HUDEP-2 (cell line): ENCODE data around the gene STS.

Experiments used
- DNase-seq, 76 experiments: peaks; one replicate each; lab custom pipeline; 2025; ENCODE audit not compliant: unreplicated experiment in 76 of 76; lab: John Stamatoyannopoulos, UW

The STS gene, protein sequence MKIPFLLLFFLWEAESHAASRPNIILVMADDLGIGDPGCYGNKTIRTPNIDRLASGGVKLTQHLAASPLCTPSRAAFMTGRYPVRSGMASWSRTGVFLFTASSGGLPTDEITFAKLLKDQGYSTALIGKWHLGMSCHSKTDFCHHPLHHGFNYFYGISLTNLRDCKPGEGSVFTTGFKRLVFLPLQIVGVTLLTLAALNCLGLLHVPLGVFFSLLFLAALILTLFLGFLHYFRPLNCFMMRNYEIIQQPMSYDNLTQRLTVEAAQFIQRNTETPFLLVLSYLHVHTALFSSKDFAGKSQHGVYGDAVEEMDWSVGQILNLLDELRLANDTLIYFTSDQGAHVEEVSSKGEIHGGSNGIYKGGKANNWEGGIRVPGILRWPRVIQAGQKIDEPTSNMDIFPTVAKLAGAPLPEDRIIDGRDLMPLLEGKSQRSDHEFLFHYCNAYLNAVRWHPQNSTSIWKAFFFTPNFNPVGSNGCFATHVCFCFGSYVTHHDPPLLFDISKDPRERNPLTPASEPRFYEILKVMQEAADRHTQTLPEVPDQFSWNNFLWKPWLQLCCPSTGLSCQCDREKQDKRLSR

DNA sequence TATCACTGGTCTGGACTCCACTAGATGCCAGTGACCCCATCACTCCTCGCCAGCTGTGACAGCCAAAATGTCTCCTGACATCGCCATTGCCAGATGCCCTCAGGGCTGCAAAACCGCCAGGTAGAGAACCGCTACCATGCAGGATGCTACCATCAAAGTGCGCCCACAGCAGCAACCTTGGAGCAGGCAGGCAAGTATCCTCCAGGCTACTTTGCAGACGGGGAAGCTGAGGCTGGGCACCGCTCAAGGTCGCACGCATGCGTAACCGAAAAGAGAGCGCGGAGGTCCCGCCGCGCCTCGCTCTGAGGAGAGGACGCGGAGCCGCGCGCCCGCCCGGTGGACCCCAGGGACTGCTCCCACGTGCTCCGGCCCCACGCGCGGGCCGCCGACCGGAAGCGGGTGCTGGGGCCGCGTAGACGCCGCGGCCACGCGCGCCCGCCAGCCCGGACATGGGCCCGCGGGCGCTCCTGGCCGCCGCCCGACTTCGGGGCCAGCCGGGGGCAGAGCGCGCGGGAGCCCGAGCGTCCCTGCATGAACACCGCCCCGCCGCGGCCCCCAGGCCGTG lies at the start of gene STS:
Gene STS, plus strand, starts transcription at position 300 of the 565 bp plus-strand sequence. CDS start 105,488 bp downstream, outside the sequence.
- peak in 21 of 76 experiments; percentile 1 to 48 (median 16) for DNase-seq

DNA sequence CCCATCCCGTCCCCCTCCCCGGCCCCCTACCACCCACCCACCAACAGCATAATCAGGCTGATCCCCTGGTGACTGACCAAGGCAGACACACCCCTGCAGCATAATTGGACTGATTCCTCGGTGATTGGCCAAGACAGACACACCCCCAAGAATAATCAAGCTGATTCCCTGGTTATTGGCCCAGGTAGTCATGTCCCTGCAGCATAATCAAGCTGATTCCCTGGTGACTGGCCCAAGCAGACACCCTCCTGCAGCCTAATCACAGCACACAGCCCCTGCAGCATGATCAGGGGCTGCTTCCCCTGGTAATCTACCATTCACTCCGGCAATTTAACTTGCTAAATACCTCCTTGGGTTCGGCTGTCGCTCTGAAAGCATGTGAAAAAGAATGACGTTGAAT lies 47.5 kb upstream of the STS start:
- no peak for DNase-seq

DNA sequence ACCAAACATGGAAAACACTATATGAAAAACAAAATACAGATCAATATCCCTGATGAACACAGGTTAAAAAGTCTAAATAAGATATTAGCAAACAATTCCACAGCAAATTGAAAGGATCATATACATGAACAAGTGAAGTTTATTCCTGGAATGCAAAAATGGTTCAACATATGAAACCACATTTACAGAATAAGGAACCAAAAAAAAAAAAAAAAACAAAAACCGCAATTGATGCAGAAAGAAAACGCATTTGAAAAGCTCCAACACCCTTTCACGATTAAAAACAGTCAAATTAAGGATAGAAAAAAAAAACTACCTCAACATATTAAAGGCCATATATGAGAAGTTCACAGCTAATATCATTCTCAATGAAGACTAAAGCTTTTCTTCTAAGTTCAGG lies 45.4 kb upstream of the STS start:
- DNase-seq = no peak

DNA sequence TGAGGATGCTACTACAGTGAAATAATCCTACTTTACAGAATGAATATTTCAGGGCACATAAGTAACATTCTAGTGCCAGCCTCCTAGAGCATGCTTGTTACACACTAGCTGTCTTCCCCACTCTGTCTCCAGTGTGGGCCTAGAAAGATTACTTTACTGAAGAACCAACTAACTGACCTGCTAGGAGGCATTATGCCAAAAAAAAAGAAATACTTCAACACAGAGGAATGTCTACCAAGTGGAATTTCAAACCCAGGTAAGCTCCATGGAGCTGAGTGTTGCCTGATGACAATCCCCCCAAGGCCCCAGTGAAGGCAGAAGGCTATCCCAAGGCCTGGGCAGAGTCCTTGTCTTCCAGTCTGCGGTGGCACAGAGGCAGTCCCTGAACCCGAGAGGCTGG lies 40.9 kb upstream of the STS start:
- no peak for DNase-seq

DNA sequence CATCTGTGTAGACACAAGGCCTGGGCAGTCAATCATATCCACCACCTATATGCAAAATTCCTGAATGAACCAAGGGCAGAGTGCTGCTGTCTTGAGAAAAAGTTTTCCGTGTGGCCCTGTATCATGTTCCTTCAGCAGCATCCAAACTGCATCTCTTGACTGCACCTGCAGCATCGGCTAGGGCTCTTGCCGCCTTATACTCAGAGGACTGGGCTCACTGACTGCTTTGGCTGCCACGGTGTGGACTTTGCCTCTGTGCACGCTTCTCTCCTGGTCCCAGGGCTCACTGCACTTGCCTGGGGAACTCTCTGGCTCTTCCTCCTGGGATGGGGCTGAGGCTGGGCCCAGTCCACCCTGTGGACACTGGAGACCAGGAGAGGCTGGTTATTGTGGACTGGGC lies 39.5 kb upstream of the STS start:
- DNase-seq = no peak

DNA sequence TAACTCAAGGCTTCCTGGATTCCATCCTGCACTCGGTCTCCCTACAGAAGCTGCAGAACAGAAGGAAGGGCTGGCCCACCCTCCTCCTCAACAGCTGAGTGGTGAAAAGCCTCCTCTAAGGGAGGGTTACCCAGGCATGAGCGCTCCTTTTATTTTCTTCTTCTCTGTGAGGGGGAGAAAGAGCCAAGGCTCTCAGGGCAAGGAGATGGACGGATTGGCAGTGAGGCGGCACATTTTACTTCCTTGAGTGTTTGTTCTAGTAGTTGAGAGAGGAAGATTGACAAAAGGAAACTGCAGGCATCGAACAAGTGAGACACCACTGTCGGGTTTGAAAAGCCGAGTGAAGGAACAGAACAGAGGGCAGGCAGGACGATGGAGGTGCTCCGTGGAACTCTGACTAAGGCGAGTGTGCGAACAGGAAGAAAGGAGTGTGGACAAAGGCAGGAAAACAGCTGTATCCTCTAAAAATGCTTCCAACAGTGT lies 38.4 kb upstream of the STS start:
- DNase-seq = no peak

DNA sequence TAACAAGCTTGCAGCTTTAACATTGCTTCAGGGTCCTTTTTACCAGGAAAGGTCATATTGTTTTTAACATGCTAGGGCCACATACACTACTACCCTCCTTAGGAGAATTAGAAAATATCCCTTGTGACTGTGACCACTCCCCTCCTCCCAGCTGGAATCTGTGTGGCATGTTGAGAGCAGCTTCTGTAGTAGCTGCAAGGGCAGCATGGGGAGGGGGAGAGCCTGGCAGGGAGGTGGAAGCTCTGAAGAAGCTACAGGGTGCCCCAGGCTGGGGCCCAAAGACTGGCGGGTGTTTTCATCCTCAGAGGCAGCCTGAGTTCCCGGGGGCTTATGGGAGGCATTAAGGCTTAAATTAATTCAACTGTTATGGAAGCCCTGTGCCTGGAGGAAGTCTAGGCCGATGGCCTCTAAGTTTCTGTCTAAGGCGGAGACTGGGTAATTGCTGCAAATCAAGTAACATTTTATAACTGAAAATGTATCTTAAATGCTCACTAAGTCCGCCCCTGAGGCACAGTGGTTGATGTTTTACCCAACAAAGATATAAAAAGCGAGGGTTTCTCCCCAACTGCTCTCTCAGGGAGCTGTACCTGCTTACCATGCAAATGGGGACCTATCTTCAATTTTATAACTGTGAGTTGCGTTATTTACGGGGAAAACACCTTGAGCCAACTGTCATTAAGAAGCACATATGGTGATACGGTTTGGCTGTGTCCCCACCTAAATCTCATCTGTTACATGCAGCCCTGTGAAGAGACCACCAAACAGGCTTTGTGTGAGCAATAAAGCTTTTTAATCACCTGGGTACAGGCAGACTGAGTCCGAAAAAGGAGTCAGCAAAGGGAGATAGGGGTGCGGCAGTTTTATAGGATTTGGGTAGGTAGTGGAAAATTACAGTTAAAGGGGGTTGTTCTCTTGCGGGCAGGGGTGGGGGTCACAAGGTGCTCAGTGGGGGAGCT lies 37.4 kb upstream of the STS start:
- DNase-seq = peak in 1 of 76 experiments; percentile 7

DNA sequence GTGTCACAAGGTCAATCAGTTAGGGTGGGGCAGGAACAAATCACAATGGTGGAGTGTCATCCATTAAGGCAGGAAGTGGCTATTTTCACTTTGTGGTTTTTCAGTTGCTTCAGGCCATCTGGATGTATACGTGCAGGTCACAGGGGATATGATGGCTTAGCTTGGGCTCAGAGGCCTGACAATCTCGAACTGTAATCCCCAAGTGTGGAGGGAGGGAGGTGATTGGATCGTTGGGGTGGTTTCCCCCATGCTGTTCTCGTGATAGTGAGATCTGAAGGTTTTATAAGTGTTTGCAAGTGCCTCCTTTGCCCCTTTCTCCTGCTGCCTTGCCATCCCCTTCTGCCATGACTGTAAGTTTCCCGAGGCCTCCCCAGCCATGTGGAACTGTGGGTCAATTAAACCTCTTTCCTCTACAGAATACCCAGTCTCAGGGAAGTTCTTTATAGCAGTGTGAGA lies 36.7 kb upstream of the STS start:
- peak in 9 of 76 experiments; percentile 0 to 25 (median 10) for DNase-seq

DNA sequence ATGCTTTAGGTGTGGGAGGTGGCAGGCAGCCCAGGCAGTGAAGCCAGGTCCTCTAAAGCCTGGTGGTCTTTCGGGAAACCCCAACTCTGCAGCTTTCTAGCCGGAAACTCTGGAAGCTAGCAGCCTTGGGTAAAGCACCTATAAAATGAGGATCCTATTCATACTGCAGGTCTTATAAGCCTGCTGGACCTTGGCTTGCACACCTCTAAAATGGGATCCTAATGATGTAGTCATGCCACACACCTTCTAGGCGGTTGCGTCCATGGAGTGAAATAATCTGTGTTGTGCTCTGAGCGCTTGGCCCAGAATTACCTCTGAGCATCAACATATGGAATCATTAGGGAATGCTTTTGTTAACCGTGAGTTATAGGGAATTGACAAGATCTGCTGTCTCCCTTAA lies 36.0 kb upstream of the STS start:
- DNase-seq = no peak

DNA sequence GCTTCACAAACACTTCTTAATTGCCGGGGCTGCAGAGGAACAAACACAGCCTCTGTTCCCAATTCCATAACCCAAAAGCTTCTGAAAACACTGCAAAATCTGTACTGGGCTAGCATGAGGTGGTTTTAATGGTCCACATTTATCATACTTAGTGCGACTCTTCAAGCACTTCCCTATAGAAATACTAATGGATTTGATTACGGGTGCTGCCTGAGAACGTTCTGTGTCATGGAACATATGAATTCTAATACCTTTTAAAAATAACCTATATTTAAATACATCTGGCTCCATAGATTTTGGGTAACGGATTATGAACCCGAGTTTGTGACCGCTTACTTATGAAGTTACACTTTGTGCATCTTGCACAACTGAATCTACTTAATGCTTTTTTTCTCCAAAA lies 35.4 kb upstream of the STS start:
- DNase-seq = no peak

DNA sequence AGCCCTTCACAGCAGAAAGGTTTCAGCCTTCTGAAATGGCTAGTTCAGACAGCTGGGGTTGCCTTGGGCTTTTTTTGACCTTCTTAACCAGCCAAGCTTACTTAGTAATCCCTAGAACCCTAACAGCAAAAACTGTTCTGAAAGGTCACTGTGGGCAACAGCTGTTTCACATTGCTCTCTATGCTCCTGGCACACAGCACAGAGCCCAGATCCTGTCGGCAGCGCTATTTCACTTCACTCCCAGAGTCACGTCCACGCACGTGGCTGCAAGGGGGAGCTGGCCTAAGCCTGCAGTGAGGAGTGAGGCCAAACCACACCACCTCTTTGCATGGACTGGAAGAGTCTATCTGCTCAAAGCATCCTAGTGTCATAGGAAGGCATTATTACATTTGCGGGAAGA lies 32.0 kb upstream of the STS start:
- no peak for DNase-seq

DNA sequence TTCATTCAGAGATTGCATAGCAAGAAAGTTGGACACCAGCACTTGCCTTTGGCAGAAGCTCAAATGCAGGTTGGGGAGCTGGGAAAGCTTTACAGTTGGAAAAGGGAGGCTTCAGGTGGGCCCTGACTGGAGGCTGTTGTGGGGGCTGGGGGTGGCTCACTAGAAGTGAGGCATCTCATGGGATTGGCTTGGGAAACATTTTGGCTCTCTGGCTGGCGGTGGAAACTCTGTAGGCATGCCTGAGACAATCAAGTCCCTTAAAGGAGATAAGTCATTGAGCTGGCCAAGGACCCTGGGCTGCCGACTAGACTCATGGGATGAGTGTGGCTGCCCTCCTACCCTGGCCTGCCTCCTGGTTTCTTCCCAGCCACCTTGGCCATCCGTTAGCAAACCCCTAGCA lies 31.4 kb upstream of the STS start:
- no peak for DNase-seq

DNA sequence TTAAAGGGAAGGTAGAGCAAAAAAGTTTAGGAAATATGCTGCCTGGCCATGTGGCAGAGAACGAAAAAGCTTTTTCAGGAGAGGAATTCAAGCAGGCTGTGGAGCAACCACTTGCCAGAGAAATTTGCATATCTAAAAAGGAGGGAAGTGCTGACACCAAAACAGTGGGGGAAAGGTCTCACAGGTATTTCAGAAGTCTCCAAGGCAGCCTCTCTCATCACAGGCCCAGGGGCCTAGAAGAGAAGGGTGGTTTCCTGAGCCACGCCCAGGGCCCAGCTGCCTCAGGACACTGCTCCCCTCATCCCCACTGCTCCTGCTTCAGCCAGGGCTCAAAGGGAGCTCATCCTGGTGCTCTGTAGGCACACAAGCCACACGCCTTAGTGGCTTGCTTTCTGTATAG lies 29.9 kb upstream of the STS start:
- DNase-seq = no peak

DNA sequence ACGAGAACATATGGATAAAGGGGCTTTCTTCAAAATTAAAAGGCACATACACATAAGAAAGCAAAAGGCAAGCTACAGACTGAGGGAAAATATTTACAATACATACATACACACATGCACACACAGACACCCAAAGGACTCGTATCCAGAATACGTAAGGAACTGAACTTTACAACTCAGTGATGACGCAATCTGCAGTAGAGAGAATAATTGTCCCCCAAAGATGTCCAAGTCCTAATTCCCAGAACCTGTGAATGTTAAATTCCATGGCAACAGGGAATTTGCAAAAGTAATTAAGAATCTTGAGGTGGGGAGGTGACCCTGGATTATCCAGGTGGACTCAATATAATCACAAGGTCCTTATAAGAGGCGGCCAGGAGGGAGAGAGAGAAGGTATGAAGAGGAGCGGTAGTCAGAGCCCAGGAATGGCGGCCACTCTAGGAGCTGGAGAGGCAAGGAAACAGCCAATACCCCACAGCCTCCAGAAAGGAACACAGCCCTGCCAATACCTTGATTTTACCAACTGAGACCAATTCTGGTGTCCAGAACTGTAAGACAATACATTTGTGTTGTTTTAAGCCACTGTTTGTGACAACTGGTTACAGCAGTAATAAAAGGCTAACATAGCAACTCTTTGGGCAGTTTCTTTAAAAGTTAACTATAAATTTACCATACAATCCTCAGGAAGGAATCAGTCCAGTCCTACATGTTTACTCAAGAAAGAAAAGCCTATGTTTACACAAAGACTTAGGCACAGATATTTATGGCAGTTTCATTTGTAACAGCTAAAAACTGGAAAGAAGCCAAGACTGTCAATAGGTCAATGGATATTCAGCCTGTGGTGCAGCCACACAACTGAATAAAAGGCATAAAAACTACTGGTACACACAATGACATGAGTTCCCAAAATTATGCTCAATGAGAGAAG lies 27.3 kb upstream of the STS start:
- no peak for DNase-seq

DNA sequence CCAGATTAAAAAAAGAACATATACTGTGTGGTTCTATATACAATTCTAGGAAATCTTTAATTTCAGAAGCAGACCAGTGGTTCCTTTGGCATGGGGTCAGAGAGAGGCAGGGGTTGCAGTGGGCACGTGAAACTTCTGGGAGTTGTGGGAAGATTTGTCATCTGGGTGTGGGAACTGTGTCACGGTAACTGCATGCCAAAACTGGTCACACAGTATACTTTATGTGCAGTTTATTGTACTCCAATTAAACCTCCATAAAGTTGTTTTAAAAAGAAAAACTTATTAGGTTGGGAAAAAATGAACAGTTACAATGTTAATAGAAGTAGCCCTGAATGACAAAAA lies 26.7 kb upstream of the STS start:
- DNase-seq = no peak

DNA sequence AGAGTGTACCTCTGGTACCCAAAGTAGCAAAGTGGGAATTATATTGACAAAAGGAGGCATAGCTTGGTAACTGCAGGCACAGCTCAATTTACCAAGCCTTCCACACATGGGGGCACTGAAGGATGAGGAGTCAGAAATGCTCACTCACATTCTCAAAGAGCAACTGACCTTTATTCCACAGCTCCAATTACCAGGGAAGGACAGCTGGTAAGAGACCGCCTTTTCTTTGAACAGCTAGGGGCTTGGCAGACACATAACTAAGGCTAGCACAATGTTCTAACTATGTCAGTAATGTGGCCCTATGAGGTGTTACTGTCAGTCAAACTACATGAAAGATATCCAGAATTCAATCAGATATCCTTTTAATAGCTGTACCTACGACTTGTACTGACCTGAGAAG lies 20.5 kb upstream of the STS start:
- no peak for DNase-seq

DNA sequence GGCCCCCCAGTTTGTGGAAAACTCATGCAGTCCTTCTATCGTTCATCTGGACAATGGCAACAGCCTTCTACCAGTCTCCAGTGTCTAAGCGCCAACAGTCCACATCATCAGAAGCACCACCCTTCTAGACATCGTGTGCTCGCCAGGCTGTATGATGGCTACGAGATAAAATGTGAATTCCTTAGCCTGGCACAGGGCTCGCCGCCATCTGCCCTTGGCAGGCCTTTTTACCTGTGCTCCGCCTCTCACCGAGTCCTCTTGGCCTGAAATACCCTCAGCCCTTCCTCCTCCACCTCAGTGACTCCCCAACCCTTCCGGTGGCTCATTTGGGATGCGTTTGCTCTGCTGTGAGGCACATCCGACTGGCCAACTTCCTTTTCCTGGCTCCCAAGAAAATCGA lies 15.9 kb upstream of the STS start:
- DNase-seq = no peak

DNA sequence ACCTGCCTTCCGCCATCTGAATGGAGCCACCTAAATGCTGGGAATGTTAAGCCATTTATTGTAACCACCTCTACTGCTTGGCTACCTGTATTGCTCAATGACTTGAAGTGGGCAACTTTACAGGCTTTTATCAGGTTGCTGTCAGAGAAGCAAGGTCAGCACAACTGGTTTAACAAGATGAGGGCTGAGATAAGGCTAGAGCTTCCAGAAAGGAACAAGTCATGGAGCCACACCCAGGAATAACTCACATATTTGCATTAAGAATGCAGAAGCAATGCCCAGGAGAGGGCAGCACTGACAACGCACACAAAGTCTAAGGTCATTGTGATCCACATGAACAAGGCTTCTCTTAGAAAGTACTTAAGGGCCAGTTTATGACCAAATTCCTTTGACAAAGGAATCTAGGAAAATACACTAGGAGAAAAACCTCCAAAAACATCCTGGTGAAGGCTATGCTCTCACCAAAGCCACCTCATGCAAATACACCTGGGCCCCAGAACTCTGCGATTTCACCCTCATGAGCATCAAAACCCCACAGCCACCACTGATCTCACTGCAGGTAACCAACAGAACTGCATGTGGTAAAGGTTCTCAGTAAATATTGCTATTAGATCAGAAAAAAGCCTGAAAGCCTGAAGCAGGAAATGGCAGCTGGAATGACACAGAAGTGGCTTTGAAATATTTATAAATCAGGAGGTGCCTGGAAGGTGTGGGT lies 15.0 kb upstream of the STS start:
- peak in 53 of 76 experiments; percentile 0 to 52 (median 13) for DNase-seq

DNA sequence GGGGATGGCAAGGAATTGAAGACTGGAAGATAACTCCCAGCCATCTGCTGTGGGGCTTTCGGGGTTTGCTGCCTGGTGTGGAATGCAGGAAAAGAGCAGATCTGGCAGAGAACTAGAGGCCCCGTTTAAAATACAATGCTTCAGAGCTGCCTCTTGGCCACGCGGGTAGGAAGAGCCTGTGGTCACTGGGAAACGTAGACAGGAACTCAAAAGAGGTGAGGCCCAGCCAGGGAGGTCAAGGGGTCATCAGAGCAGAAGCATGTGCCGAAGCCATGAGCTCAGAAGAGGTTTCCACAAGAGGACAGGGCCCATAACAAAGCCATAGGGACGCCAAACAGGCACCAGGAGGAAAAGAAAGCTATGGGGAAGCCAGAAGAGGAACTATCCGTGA lies 14.5 kb upstream of the STS start:
- no peak for DNase-seq
